ENCODE results near the gene SLC25A6.
A peak's percentile ranks its signal among the peaks of the same experiment; 100 is the strongest.
"Not testable (repeated sequence)": the region's sequence is repeated elsewhere in the genome, so short reads cannot be mapped to it uniquely, and the experiment has no call there.

SLC25A6 gene

GRCh38 chrX:1391707-1392375 lies at the start of gene SLC25A6:
TSS of gene SLC25A6 (minus strand) at chrX:1392113. CDS start at chrX:1392009, 104 bp downstream.
- H3K9me3 Mint-ChIP-seq: no peaks in the 10 kb centered on the region
- H3K36me3 Mint-ChIP-seq (ENCODE audit: low read depth): peaks cover 81% of the 10 kb centered on the region
- H3K4me3 Mint-ChIP-seq: peak within 1 kb of the TSS; percentile 95
- H3K27ac Mint-ChIP-seq: peak within 1 kb of the TSS; percentile 99
- no peaks in the 10 kb centered on the region for H3K27me3 Mint-ChIP-seq
- peaks cover 63% of the 10 kb centered on the region for H3K4me1 Mint-ChIP-seq (ENCODE audit: low read depth)
- DNase-seq: peak; percentile 100

DNA sequence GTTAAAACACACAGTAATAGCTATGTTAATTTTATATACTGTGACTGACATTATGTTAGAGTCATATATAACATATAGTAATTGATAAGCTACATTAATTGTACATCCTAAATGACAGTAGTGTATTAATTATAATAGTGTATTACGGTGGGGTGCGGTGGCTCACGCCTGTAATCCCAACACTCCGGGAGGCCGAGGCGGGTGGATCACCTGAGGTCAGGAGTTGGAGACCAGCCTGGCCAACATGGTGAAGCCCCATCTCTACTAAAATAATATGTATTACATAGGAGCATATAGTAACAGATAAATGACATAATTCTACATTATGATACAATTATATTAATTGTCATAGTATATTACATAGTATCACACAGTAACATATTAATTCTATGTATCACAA lies 48.6 kb upstream of the SLC25A6 start:
- Mint-ChIP-seq H3K27ac (no peak overlapping the region), H3K9me3 (peaks cover 19% of the 10 kb centered on the region), H3K27me3 (no peaks in the 10 kb centered on the region), H3K36me3 (ENCODE audit: low read depth) (peaks cover 87% of the 10 kb centered on the region), H3K4me1 (ENCODE audit: low read depth) (no peaks in the 10 kb centered on the region), H3K4me3 (no peak overlapping the region)
- peak; percentile 12 for DNase-seq

- DNase-seq: no peak
- no peaks in the 10 kb centered on the region for H3K27me3 Mint-ChIP-seq
- no peaks in the 10 kb centered on the region for H3K4me1 Mint-ChIP-seq (ENCODE audit: low read depth)
- H3K36me3 Mint-ChIP-seq (ENCODE audit: low read depth): peaks cover 82% of the 10 kb centered on the region
- H3K9me3 Mint-ChIP-seq: peaks cover 2% of the 10 kb centered on the region
- no peak overlapping the region for H3K4me3 Mint-ChIP-seq
- H3K27ac Mint-ChIP-seq: no peak overlapping the region
Measured at GRCh38 chrX:1435241-1435895, 43.5 kb upstream of the SLC25A6 start.

DNA sequence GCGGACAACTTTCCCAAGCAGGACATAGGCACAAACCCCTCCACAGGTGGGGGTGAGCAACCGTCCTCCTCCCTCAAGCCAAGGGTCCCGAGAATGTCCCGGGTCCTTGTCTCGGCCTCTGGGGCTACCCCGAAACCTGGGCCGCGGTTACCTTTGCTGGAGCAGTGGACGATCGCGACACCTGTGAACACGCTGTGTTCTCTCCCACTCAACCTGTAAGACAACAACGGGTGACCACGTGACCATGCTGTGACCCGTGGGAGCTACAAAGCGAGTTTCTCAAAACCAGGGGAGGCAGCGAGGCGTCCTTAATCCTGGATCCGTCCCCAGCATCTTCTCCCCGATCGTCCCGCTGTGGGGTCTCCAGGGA lies 42.9 kb upstream of the SLC25A6 start:
- peaks cover 83% of the 10 kb centered on the region for H3K36me3 Mint-ChIP-seq (ENCODE audit: low read depth)
- peaks cover 2% of the 10 kb centered on the region for H3K9me3 Mint-ChIP-seq
- no peaks in the 10 kb centered on the region for H3K27me3 Mint-ChIP-seq
- DNase-seq: no peak
- H3K4me1 Mint-ChIP-seq (ENCODE audit: low read depth): no peaks in the 10 kb centered on the region
- no peak overlapping the region for H3K27ac Mint-ChIP-seq
- H3K4me3 Mint-ChIP-seq: no peak overlapping the region

- Mint-ChIP-seq H3K4me3 (no peak overlapping the region), H3K27ac (no peak overlapping the region), H3K9me3 (peaks cover 2% of the 10 kb centered on the region), H3K27me3 (no peaks in the 10 kb centered on the region), H3K36me3 (ENCODE audit: low read depth) (peaks cover 81% of the 10 kb centered on the region), H3K4me1 (ENCODE audit: low read depth) (no peaks in the 10 kb centered on the region)
- DNase-seq: no peak
Measured at GRCh38 chrX:1433646-1434357, 41.9 kb upstream of the SLC25A6 start.

DNA sequence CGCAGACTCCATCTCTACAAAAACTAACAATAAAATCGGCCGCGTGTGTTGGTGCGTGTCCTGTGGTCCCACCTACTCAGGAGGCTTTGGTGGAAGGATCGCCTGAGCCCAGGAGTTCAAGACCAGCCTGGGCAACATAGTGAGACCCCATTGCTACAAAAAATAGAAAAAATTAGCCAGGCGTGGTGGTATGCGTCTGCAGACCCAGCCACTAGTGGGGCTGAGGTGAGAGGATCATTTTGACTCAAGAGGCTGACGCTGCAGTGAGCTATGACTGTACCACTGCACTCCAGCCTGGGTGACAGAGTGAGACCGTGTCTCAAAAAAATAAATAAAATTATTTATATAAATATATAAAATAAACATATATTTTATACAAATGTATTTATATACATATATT lies 38.5 kb upstream of the SLC25A6 start:
- Mint-ChIP-seq H3K27ac (no peak overlapping the region), H3K36me3 (ENCODE audit: low read depth) (peaks cover 78% of the 10 kb centered on the region), H3K4me1 (ENCODE audit: low read depth) (no peaks in the 10 kb centered on the region), H3K9me3 (no peaks in the 10 kb centered on the region), H3K4me3 (no peak overlapping the region), H3K27me3 (no peaks in the 10 kb centered on the region)
- DNase-seq: no peak

DNA sequence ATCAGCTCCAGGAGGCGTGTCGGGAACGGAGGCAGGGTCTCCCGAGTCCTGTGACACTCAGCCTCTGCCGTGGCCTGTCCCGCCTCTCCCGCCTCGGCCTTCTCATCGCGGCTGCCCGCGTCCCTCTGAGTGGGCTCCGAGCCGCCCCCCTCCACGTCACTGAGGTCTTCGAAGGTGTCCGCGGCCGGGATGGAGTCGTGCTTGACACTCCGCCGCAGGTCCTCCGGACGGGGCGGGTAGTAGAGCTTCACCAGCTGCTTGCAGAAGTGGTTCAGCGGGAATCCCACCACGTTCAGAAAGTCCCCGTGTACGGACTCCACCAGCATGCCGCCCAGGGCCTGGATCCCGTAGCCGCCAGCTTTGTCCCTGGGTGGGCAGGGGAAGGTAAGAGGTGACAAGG lies 35.8 kb upstream of the SLC25A6 start:
- H3K4me1 Mint-ChIP-seq (ENCODE audit: low read depth): no peaks in the 10 kb centered on the region
- H3K4me3 Mint-ChIP-seq: no peak overlapping the region
- peaks cover 78% of the 10 kb centered on the region for H3K36me3 Mint-ChIP-seq (ENCODE audit: low read depth)
- H3K9me3 Mint-ChIP-seq: peaks cover 4% of the 10 kb centered on the region
- H3K27ac Mint-ChIP-seq: no peak overlapping the region
- no peaks in the 10 kb centered on the region for H3K27me3 Mint-ChIP-seq
- peak; percentile 26 for DNase-seq

- Mint-ChIP-seq H3K36me3 (ENCODE audit: low read depth) (peaks cover 81% of the 10 kb centered on the region), H3K9me3 (peaks cover 15% of the 10 kb centered on the region)
- H3K4me1 Mint-ChIP-seq (ENCODE audit: low read depth); H3K27me3 Mint-ChIP-seq; H3K4me3 Mint-ChIP-seq; H3K27ac Mint-ChIP-seq: not testable (repeated sequence)
- DNase-seq: peak; percentile 27
Measured at GRCh38 chrX:1426321-1426720, 34.4 kb upstream of the SLC25A6 start.

- no peak for DNase-seq
- no peak overlapping the region for H3K4me3 Mint-ChIP-seq
- H3K27ac Mint-ChIP-seq: no peak overlapping the region
- peaks cover 15% of the 10 kb centered on the region for H3K9me3 Mint-ChIP-seq
- H3K36me3 Mint-ChIP-seq (ENCODE audit: low read depth): peaks cover 84% of the 10 kb centered on the region
- no peaks in the 10 kb centered on the region for H3K4me1 Mint-ChIP-seq (ENCODE audit: low read depth)
- no peaks in the 10 kb centered on the region for H3K27me3 Mint-ChIP-seq
Measured at GRCh38 chrX:1425381-1425780, 33.5 kb upstream of the SLC25A6 start.

GRCh38 chrX:1424147-1424851 lies 32.4 kb upstream of the SLC25A6 start:
- H3K27ac Mint-ChIP-seq: no peak overlapping the region
- no peaks in the 10 kb centered on the region for H3K4me1 Mint-ChIP-seq (ENCODE audit: low read depth)

GRCh38 chrX:1423215-1423614 lies 31.3 kb upstream of the SLC25A6 start:
- Mint-ChIP-seq H3K27me3 (no peaks in the 10 kb centered on the region), H3K4me1 (ENCODE audit: low read depth) (no peaks in the 10 kb centered on the region), H3K27ac (no peak overlapping the region), H3K36me3 (ENCODE audit: low read depth) (peaks cover 70% of the 10 kb centered on the region), H3K4me3 (no peak overlapping the region), H3K9me3 (peaks cover 15% of the 10 kb centered on the region)
- DNase-seq: peak; percentile 25

More at GRCh38 chrX:1424147-1424851, 32.4 kb upstream of the SLC25A6 start:
- no peak for DNase-seq
- H3K27me3 Mint-ChIP-seq: no peaks in the 10 kb centered on the region
- peaks cover 15% of the 10 kb centered on the region for H3K9me3 Mint-ChIP-seq
- H3K36me3 Mint-ChIP-seq (ENCODE audit: low read depth): peaks cover 73% of the 10 kb centered on the region
- H3K4me3 Mint-ChIP-seq: no peak overlapping the region

GRCh38 chrX:1422135-1422465 lies 30.2 kb upstream of the SLC25A6 start:
- no peak for DNase-seq
- Mint-ChIP-seq H3K4me1 (ENCODE audit: low read depth) (no peaks in the 10 kb centered on the region), H3K27me3 (no peaks in the 10 kb centered on the region), H3K36me3 (ENCODE audit: low read depth) (peaks cover 59% of the 10 kb centered on the region), H3K27ac (no peak overlapping the region), H3K4me3 (no peak overlapping the region), H3K9me3 (peaks cover 15% of the 10 kb centered on the region)

DNA sequence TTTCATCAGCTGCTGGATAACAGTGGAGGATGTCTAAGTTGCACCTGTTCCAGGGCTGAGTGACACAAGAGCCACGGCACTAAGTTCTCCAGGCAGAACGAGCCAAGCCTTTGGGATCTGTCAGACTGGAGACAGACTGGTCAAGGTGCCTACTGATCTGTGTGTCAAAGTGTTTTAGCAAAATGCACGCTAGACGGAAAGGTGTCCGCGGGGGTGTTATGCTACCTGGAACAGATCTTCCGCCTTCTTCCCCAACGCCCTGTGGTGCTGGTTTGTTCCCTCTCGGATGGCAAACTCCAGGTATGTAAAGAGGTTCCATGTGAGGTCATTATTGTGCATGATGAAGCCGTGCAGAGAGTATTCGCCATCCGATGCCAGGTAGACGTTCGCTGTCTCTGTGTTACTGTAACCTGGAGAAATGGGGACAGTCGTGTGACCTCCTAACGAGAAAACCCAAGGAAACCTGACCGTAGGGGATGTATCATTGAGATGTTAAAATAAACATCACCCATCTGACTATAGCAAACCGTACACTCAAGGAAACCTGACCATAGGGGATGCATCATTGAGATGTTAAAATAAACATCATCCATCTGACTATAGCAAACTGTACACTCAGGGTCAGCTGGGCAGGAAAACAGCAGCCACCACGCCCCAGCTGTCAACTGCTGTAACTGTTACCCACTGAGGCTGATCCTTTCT lies 29.7 kb upstream of the SLC25A6 start:
- Mint-ChIP-seq H3K27ac (no peak overlapping the region), H3K27me3 (no peaks in the 10 kb centered on the region), H3K9me3 (peaks cover 15% of the 10 kb centered on the region), H3K4me1 (ENCODE audit: low read depth) (no peaks in the 10 kb centered on the region), H3K36me3 (ENCODE audit: low read depth) (peaks cover 53% of the 10 kb centered on the region), H3K4me3 (no peak overlapping the region)
- peak; percentile 29 for DNase-seq

DNA sequence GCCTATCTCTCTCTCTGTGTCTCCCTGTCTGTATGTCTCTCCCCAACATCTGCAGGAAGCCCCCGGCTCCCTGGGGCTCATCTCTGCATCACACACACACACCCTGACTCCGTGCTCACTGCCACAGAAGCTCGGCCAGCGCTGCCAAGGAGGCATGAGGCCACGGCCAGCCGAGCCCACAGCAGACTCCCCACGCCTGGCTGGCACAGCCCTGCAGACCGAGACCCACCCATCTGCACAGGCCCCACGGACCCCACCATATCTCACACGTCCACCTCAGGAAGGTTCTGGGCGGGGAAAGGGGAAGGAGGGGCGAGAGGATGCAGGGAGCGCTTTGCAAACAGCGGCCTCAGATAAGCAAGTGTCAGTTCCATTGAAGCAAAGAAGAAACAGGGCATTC lies 28.5 kb upstream of the SLC25A6 start:
- H3K4me1 Mint-ChIP-seq (ENCODE audit: low read depth): no peaks in the 10 kb centered on the region
- no peak overlapping the region for H3K4me3 Mint-ChIP-seq
- peak overlapping the region; percentile 61 for H3K27ac Mint-ChIP-seq
- DNase-seq: peak; percentile 33
- peaks cover 41% of the 10 kb centered on the region for H3K36me3 Mint-ChIP-seq (ENCODE audit: low read depth)
- no peaks in the 10 kb centered on the region for H3K27me3 Mint-ChIP-seq
- H3K9me3 Mint-ChIP-seq: peaks cover 15% of the 10 kb centered on the region
